Endothelial cell of hepatic sinusoid (primary cell): Measurements from ENCODE around the gene CNTNAP3B.
"Not testable (repeated sequence)": the region's sequence is repeated elsewhere in the genome, so short reads cannot be mapped to it uniquely, and the experiment has no call there.

Experiments used
- in situ Hi-C: cut with HindIII; loops from 2 replicates; pipeline ENCODE4 v1.10.0; 2017; ENCODE audit warnings: low sequenced_read_pairs

The CNTNAP3B gene

DNA sequence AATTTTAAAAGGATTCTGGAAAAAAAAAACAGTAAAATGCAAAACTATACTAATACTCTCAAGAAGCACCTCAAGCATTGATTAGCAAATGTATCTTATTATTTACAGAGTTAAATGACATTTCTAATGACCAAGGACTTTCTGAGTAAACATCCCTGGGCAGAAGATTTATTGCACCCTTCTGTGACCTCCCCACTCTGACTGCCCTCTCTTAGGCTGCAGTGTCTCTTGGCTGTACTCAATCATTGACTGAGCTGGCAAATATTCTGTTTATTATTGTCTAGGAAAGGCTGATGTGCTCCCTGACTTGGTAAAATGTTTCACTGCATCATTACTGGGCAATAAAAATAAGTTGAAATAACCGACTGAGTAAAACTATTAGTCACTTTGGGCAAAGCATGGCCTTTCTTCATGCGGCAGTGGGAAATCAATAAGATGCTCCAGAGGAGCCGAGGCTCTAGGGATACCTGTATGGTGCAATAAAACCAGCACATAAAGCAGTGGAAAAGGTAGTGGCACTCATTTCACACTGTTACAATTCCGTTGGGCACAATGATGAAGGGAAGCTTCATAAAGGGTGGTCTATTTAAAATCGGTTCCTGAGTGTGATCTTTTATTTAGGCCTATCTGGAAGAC is 151.1 kb downstream of the CNTNAP3B start:
- in situ Hi-C loops, result not testable (repeated sequence)

DNA sequence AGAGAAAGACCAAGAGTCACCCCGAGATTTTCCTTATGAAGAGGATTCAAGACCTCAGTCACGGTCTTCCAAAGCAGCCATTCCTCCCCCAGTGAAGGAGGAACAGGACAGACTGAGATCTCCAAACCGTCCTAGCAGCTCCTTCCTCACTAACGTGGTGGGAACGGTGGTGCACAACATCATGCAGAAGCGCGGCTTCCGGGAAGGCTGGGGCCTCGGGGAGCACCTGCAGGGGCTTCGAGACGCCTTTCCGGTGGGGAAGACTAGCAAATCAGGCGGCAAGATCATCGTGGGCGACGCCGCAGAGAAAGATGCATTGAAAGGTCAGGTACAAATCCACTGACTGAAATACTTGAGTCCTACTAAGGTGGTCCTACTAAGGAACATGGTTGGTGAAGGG is 154.3 kb downstream of the CNTNAP3B start:
- in situ Hi-C loops, result not testable (repeated sequence)

DNA sequence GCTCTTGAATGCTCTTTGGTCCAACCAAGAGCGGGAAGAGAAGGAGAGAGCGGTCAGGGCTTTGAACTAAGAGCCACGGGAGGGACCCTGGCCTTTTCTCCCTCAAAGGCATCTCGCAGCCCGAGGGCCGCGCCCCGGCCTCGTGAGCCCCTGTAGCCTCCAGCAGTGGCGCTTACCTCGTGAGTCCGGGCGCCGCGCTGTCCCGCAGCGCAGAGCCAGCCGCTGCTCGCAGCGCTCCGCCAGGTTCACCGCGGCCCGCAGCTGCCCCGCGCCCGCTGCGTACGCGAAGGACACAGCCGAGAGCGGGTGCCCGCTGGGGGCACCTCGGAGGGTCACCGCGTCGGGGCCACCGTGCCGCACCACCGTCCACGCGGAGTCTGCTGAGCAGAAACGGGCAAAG is 176.2 kb downstream of the CNTNAP3B start:
- in situ Hi-C loops, result not testable (repeated sequence)

DNA sequence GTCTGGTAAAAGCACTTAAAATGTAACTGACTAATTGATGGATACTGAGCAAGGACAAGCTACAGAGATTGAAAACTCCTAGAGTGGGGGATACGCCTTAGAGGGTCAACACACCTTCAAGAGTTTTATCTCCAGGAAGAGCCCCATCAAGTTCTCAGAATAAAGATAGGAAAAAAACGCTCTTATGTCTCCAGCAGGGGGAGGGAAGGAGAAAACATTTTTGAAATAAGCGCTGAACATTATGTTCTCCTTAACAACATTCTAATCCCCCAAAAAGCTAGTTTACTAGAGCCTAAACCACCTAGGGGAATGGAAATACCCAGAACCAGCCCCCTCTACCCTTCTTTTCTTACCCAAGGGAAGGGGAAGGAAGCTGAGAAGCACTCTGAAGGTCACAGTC is 187.5 kb downstream of the CNTNAP3B start:
- in situ Hi-C loops, result not testable (repeated sequence)

DNA sequence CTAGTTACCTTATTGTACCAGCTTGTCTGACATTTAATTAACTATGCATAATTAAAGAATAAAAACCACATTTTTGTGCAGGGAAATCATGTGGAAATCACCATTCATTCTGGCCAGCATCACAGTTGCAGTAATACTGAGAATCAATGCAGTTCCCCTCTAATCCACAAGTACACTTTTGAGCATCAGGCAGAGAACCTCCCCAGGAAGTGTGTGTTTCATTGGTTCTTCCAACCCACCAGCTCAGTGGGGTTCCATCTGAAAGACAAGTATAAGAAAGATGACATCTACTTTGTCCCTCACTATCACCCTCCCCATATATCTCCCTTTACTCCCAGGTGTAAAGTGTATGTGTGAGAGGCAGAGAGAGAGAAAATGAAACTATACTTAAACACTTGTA is 191.1 kb downstream of the CNTNAP3B start:
- in situ Hi-C loops, result not testable (repeated sequence)

DNA sequence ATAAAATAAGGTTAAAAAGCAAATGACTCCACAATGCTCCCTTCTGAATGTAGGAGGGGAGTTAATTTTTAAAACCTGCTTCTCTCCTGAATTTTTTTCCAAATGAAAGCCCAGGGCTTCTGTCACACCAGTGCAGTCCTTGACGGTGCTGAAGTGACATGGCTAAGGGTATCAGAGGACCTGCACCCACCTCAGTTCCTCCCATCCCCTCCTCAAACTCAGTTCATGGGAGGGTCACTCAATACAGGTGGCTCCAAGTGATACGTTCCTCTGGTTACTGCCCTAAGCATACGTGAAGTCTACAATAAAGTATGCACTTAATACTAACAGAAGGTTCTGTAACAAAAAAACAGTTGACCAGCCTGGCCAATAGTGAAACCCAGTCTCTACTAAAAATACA is 193.5 kb downstream of the CNTNAP3B start:
- in situ Hi-C loops, result not testable (repeated sequence)

DNA sequence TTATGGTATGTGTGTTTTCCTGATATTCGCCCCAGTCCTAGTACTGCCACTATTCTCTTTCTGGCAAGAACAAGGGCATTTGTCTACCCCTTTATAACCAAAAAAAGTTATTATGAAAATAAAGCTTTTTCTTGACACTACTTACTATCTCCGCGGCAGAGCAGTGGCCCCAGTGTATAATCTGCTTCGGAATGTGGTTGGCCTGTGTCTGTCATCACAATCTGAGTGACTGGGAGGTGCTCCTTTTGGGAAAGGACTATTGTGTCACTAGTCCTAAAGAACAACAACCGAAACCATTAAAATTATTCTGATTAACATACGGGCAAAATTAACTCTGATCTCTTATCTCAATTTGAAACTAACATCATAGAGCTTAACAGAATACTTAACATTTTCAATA is 200.1 kb downstream of the CNTNAP3B start:
- in situ Hi-C loops, result not testable (repeated sequence)

DNA sequence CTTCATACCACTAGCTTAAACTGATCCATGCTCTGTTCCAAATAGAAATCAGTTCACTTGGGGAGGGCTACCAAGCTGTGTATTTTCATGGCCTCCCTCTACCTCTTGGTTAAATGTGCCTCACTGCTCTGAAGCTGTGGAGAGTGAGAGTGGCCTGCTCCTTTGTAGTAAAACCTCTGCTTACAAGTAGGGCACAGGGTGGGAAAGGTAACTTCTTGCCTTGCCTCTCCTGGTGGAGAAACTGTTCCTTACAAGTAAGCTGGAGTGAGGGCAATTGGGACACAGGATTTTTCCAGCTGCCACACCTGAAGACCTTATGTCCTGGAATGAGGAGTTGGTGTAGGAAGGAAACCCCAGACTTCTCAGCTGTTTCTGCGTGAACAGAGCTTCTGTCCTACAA is 211.9 kb downstream of the CNTNAP3B start:
- in situ Hi-C loops, result not testable (repeated sequence)

DNA sequence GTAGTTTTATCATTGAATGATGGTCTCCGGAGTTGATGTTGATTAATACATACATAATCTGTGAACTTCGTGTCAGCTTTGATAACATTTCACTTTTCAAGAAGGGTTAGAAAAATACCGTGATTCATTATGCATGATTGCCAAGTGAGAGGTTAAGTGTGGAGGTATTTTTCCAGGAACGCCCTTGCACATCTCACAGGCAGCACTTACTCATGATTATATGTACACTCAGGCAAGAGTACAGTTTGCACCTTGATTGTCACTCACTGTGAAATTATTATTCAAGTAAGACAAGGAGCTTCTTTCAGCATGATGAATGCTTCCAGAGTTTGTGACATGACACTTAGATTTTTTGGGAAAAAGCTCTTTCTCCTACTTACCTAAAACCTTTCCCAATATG is 223.7 kb downstream of the CNTNAP3B start:
- in situ Hi-C loops, result not testable (repeated sequence)

DNA sequence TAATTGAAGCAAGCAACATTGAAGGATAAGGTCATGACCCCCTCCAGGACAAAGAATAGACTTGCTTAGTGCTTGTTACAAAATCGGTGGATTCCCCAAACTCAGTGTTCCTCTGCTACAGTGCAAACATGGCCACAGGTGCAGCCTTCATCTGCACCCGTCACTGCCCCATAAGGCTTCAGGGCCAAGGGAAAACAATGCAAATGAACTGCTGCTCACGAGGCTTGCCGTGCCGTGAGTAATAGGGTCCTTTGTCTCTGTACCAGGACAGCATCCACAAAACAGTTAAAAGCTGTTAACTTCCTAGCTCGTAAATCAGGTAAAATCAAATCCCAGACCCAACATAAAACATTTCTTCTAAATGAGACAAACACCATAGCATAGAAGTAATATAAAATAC is 226.5 kb downstream of the CNTNAP3B start:
- in situ Hi-C loops, result not testable (repeated sequence)

DNA sequence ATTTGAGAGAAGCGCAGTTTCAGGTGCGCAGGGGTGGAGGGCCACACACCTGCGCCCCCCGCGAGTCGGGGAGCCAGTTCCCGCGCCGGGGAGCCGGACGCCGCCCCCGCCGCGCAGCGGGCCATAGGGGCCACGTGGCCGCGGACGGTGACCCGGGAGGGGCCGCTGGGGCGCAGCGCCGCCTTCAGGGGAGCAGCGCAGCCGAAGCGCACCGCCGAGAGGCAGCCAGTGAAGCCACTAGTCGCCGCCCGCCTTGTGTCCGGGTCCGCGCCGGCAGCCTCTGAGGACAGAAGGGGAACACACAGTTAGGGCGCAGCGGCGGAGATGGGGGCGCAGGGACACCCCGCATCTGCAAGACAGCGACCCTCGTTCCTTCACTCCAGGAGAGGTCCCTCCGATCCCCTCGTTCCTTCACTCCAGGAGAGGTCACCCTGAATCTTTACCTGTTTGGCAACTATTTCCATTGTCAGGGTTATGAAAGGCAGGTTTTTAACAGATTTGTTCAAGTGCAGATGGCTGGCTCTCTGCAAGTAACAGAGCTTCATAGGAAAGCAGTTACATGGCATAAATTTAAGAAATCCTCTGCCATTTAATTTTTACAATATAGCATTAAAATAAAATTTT is 230.4 kb downstream of the CNTNAP3B start:
- in situ Hi-C loops, result not testable (repeated sequence)

DNA sequence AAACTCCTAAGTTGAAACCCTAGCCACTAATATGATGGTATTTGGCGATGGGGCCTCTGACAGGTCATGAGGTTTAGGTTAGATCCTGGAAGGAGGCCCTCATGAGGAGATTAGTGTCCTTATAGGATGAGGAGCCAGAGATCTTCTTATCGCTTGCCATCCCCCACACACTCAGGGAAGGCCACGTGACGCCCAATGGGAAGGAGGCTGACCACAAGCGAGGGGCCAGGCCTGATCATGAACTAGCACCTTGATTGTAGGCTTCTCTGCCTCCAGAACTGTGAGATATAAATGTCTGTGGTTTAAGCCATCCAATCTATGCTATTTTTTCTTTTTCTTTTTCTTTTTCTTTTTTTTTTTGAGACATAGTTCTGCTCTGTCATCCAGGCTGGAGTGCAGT is 254.7 kb downstream of the CNTNAP3B start:
- in situ Hi-C loops, result not testable (repeated sequence)

DNA sequence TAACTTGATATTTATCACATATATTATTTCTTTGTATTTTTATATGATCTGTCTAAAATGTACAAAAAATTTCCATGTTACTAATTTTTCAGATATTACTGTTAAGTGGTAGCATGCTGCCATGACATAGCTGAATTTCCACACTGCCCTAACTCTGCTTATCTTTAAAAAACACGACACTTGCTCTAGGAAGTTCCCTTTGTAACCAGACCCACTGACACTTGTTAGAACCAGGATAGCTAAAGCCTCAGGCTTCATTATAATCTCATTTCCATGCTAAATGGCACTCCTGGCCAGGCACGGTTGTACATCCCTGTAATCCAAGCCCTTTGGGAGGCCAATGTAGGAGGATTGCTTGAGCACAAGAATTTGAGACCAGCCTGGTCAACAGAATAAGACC is 273.8 kb downstream of the CNTNAP3B start:
- in situ Hi-C loops, result not testable (repeated sequence)

DNA sequence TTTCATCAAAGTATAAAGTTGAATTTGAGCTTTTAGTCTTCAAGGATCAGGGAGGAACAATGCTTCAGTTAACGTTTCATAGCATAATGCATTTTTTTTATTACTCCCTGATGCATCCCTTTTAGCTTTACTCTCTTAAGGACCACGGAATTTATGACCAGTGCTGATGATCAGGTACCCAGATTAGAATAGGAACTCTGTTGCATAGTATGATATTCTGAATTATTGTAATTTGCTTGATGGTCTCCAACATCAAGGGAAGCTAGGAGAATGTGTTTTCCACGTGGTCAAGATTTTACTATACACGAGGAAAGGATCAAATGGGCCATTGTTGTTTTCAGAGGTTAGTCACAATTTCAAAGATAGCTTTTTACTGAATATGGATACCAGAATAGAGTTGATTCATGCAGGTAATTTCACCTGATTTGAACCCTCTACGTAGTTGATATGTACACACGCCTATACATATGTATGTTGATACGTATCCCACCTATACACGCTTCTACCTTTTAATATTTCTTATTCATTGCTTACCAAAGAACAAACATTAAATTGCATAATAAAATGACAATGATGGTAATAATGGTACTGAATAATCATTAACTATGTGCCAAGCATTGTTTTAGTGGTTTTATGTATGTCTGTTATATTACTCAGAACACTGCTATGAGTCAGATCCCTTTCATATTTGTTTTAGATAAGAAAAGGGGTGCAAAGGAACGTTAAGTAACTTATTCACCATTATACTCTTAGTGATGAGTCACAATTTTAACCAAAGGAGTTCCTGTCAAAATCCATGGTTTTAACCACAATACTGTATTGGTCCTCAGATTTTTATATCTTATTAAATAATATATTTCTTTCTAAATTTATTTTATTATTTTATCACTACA is 277.1 kb downstream of the CNTNAP3B start:
- in situ Hi-C loops, result not testable (repeated sequence)

DNA sequence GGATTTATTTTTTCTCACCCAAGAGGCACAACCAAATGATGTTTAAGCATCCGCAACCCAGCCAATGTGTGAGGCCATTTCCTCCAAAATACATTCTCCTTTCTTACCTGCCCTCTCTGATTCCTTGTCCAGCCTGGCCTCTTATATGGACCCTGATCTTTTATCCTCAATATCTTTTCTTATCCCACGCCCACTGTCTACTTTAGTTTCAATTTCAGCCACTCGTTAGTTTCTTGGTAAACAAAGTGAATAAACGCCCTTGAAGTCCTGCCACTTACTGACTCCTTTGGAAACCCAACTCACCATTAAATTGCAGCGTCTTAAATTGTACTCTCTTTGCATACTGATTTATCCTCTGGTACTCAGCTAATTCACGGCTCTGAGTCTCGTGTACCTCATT is 281.4 kb downstream of the CNTNAP3B start:
- in situ Hi-C loops, result not testable (repeated sequence)
